GM21825 (cell line): Measurements from ENCODE around the gene IL13.
A peak's percentile ranks its signal among the peaks of the same experiment; 100 is the strongest.

Source experiments
- ATAC-seq: cut with Tn5 transposase; IDR thresholded peaks from one replicate; pipeline ENCODE4 v1.9.1; 2021; ENCODE audit warnings: mild to moderate bottlenecking, moderate library complexity; ENCODE audit not compliant: unreplicated experiment

The IL13 gene

DNA sequence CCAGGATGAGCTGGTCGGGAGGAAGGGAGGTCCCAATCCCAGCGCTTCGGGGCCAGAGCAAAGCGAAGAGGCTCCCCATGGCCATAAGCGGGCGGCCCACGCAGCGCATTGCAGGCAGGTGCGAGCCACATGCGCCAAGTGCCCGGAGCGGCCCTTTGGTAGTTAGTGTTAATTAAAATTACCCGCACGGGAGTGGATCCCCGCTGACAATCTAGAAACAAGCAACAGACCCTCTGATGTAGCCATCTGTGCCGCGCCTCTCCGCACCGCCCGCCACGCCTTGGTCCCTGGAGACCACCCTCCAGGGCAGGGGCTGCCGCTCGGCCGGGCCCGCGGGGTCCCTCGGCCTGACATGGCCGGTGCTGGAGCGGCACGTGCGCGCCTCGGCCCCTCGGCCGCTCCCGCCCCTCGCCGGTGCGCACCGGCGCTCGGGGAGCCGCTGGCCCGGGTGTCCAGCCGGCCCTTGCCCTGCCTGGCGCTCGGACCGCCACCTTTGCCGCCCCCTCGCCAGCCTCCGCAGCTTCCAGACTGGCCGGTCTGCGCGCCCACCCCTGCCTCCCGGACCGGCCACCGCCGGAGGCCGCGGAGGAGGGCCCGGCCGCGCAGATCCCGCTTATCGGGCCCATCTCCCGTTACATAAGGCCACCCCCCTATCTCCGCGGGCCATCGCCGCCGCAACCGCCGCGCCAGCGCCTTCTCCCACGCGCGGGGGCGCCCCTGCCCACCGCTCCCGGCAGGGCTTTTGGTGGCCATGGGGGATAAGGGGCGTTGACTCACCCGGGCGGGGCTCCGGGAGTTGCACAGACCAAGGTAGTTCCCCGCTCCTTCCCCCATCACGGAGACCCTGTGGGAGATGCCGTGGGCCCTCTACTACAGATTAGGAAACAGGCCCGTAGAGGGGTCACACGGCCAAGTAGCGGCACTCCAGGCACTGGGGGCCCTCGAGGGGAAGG is 1.9 kb upstream of the IL13 start:
- ATAC-seq, result no peak

DNA sequence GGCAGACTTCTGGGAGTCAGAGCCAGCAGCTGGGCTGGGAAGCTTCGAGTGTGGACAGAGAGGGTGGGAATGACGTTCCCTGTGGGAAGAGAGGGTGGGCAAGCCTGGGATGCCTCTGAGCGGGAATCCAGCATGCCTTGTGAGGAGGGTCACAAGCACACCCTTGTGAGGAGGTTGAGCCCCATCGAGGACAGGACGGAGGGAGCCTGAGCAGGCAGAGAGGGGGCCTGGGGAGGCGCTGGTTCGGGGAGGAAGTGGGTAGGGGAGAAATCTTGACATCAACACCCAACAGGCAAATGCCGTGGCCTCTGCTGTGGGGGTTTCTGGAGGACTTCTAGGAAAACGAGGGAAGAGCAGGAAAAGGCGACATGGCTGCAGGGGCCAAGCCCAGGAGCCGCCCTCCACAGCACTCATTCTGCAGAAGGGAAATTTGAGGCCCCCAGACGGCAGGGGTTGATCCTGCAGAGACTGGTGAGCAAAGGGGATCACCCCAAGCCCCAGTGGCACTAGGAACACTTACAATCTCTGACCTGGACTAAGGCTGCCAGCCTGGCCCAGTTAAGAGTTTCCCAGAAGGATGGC is 1.1 kb upstream of the IL13 start:
- ATAC-seq, result no peak

- no peak for ATAC-seq
These were observed 669 bp downstream of the IL13 start for GRCh38 chr5:132658381-132659302.

DNA sequence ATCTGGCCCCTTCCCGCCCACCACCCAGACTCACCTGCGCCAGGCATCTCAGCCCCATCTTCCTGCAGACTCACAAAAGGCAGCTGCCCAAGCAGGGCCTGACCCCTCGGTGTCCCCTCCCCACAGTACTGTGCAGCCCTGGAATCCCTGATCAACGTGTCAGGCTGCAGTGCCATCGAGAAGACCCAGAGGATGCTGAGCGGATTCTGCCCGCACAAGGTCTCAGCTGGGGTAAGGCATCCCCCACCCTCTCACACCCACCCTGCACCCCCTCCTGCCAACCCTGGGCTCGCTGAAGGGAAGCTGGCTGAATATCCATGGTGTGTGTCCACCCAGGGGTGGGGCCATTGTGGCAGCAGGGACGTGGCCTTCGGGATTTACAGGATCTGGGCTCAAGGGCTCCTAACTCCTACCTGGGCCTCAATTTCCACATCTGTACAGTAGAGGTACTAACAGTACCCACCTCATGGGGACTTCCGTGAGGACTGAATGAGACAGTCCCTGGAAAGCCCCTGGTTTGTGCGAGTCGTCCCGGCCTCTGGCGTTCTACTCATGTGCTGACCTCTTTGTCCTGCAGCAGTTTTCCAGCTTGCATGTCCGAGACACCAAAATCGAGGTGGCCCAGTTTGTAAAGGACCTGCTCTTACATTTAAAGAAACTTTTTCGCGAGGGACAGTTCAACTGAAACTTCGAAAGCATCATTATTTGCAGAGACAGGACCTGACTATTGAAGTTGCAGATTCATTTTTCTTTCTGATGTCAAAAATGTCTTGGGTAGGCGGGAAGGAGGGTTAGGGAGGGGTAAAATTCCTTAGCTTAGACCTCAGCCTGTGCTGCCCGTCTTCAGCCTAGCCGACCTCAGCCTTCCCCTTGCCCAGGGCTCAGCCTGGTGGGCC is 1.9 kb downstream of the IL13 start:
- ATAC-seq, result no peak

- ATAC-seq, result no peak
These were observed 3.4 kb downstream of the IL13 start for GRCh38 chr5:132661231-132662003.

GRCh38 chr5:132662004-132662401 is 4.0 kb downstream of the IL13 start:
- no peak for ATAC-seq

DNA sequence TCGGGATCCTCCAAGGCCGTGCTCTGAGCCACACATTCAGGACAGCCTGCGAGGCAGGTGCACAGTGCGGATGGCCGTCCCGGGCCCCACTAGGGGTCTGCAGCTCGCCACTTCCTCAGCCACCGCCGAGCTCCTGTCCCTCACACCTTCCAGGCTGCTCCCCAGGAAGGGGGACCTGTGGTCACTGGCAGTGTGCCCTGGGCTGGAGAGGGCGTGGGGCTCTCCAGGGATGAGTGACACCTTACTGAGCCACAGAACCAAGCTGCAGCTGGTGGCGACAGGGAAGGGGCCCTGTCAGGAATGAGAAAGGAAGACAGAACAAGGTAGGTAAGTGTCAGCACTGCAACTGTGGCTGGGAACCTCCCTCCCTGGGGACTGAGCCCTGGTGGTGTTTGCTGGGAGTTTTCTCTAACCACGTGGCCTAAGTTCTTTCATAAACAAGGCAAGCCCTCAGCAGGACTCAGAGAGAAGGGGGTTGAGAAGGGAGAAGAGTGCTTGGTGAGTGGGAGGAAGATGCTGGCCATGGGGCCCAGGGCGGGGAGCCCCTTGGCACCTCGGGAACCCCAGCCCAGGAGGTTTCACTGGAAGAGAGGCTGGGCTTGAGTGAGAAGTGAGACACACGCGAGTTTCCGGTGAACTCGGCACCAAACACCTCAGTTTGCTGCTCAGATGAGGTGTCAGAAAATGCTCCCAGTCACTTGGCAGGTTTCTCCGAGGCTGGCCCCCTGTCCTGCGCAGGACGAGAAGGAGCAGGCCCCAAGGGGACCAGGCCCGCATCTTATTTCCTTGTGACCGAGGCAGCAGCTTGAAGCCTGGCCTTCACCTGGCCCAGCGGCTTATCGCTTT is 5.2 kb downstream of the IL13 start:
- peak; percentile 59 for ATAC-seq

DNA sequence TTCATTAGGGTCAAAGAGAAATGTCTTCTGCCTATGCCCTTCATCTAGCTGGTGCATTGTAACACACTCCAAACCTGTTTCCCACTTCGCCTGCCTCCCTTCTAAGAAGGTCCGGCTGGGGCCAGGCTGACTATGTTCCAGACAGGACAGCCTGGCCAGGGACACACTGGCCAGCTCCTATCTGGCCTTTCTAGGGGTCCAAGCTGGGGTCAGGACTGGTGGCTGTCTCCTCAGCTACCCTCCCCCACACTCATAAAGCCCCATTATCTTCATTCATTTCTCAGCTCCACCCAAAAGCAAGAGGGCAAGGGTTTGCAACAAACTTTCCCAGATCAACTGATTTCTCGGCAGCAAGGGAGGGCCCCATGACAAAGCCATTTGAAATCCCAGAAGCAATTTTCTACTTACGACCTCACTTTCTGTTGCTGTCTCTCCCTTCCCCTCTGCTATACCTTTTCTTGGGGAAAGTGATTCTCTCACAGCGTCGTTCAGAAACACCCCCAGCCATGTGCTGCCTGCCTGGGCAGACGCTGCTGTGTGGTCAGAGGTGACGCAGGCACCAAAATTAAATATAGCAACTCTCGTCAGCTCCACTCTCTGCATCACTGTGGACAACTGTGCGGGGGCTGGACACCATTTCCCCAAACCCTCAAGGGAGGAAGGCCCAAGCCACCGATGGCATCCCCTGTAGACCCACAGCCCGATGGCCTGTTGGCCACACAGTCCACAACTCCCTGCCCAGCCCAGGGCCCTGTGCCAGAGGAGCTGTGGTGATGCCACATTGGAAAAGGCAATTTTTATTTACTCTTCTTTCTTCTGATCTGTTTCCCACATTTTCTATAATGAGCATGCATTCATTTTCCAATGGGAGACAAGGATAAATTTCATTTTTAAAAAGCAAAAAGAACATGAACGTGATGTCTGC is 6.1 kb downstream of the IL13 start:
- ATAC-seq, result peak; percentile 41

GRCh38 chr5:132664696-132665209 is 6.8 kb downstream of the IL13 start:
- ATAC-seq, result no peak

GRCh38 chr5:132665574-132666080 is 7.7 kb downstream of the IL13 start:
- ATAC-seq, result no peak

DNA sequence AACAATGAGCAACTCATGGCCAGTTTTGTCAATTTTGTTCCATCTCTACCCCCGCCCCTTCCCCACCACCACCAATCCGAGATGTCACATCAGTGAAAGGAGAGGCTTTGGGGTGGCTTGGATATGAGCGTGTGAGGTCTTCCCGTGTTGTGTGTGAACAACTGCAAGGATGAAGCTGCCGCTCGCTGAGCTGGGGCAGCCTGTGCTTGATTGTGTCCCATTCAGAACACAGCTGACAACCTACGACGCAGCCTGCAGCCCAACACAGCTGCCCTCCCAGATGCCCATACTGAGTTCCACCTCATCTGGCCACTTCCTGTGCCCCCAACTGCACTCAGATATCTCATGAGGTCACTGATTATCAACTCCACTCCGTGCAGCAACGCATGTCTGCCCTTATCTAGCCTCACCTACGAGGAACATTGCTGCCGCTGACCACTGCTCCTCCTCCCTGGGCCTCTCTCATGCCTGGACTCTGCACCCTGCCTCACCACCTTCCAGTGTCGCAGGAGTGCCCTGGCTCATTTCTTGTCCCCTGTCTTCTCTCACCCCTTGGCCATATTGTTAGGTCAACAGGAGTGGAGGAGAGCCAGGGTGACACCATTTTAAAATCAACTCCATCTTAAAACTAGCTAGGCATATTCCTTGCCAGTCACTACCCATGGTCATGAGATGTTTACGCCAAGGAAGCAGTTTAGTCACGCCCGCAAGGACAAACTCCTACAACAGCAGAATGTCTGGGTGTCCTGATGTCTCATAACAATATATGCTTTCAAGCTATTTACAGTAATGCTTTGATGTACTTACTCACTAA is 8.5 kb downstream of the IL13 start:
- no peak for ATAC-seq

- no peak for ATAC-seq
These were observed 9.3 kb downstream of the IL13 start for GRCh38 chr5:132667309-132667708.

GRCh38 chr5:132667761-132668705 is 10.1 kb downstream of the IL13 start:
- ATAC-seq, result no peak

- no peak for ATAC-seq
These were observed 10.9 kb downstream of the IL13 start for GRCh38 chr5:132668706-132669454.

- ATAC-seq, result no peak
These were observed 11.5 kb downstream of the IL13 start for GRCh38 chr5:132669455-132669820.
